ENCODE results near the gene TOP3A. TPM values are rescaled to one million over a fixed set of nuclear protein-coding genes. Genes with fewer than 3 reads are reported as not detected.

The TOP3A gene
- total RNA-seq, 3 donors from 2014 or later (not counting 1 experiment from before 2014, with no cell fraction given) = 38.1 to 59.7 (median 53.2) TPM

DNA sequence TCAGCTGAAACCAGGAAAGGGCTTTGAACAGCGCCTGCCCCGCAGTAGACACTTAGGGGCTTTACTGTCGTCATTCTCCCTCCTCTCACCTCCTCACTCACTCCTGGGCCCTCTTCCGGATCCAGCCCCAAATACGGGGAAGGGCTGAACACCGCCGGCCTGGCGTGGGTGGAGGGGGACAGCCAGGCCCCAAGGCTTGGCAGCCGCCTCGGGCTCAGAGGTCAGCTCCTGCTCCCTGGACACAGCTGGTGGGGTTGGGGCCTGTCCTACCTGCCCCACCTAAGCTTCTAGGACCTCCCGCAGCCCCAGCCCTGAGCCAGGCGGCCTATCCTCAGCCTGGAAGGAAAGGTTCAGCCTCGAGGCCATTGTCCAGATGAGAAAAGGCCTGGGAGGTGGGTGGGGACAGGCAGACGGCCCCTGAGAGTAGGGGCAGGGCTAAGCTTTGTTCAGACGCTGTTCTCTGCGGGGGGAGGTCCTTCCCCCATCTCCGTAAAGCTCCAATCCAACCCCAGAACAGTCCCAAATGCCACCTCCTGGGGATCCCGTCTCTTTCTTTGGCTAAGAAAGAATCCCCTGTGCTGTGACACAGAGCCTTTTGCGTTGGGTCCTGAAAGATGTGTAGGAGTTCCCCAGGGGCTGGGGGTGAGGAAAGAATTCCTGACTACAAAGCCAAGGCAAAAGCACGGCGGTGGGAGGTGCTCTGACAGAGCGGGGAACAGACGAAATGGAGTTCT is 90.2 kb downstream of the TOP3A start:
- peak overlapping the region; percentile 20 for H3K4me3 ChIP-seq (ENCODE audit: low read length)
- Mint-ChIP-seq H3K4me3 (peak overlapping the region; percentile 53), H3K27me3 (ENCODE audit: low read depth in 2 of 2) (no peaks in the 10 kb centered on the region), H3K4me1 (peaks cover 27 to 28% of the 10 kb centered on the region in 2 donors), H3K27ac (peak overlapping the region; percentile 31 to 82), H3K36me3 (no peaks in the 10 kb centered on the region), H3K9me3 (no peaks in the 10 kb centered on the region)
- intact Hi-C loops (cut with micrococcal nuclease) = loop anchor here (1.0 kb wide), 1 partner anchor 91 kb away; the partner anchor contains the start of gene SMCR8
- 68% methylated on average over 23 of the region's 23 CpGs for WGBS (ENCODE audit: insufficient coverage)
- H3K4me1 ChIP-seq (ENCODE audit: control insufficient read depth, insufficient read depth, low read length) = peaks cover 19% of the 10 kb centered on the region
- ATAC-seq (no peak), DNase-seq (no peak)
- TF ChIP-seq, protein P1, sequence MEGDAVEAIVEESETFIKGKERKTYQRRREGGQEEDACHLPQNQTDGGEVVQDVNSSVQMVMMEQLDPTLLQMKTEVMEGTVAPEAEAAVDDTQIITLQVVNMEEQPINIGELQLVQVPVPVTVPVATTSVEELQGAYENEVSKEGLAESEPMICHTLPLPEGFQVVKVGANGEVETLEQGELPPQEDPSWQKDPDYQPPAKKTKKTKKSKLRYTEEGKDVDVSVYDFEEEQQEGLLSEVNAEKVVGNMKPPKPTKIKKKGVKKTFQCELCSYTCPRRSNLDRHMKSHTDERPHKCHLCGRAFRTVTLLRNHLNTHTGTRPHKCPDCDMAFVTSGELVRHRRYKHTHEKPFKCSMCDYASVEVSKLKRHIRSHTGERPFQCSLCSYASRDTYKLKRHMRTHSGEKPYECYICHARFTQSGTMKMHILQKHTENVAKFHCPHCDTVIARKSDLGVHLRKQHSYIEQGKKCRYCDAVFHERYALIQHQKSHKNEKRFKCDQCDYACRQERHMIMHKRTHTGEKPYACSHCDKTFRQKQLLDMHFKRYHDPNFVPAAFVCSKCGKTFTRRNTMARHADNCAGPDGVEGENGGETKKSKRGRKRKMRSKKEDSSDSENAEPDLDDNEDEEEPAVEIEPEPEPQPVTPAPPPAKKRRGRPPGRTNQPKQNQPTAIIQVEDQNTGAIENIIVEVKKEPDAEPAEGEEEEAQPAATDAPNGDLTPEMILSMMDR (IDR thresholded peaks at IDR 0.05) = no peak
- no peaks in the 10 kb centered on the region for H3K36me3 ChIP-seq (ENCODE audit: control insufficient read depth, insufficient read depth, low read length)
- no peaks in the 10 kb centered on the region for H3K27me3 ChIP-seq (ENCODE audit: control insufficient read depth, insufficient read depth, low read length)
- no peaks in the 10 kb centered on the region for H3K9me3 ChIP-seq (ENCODE audit: control insufficient read depth, insufficient read depth, low read length)
- H3K27ac ChIP-seq (ENCODE audit: low read length) = peak overlapping the region; percentile 49

DNA sequence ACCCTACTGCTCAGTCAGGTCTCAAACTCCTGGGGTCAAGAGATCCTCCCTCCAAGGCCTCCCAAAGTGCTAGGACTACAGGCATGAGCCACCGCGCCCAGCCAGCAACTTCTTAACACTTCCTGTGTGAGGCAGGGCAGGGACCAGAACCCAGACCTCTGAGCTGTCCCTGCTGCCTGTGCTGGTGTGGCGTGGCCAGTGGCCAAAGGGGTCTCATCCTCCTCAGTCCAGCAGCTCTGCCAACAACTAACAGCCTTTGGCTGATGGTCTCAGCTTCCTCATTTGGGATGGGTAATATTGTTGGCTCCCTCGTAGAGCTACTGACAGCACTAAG is 90.8 kb downstream of the TOP3A start:
- whole genome bisulfite sequencing (ENCODE audit: insufficient coverage) = 83% methylated on average over 4 of the region's 4 CpGs
- Histone ChIP-seq H3K4me1 (ENCODE audit: control insufficient read depth, insufficient read depth, low read length) (peaks cover 19% of the 10 kb centered on the region), H3K27ac (ENCODE audit: low read length) (no peak overlapping the region), H3K27me3 (ENCODE audit: control insufficient read depth, insufficient read depth, low read length) (no peaks in the 10 kb centered on the region), H3K36me3 (ENCODE audit: control insufficient read depth, insufficient read depth, low read length) (no peaks in the 10 kb centered on the region), H3K4me3 (ENCODE audit: low read length) (no peak overlapping the region), H3K9me3 (ENCODE audit: control insufficient read depth, insufficient read depth, low read length) (no peaks in the 10 kb centered on the region)
- Mint-ChIP-seq H3K9me3 (no peaks in the 10 kb centered on the region), H3K27ac (no peak overlapping the region), H3K36me3 (no peaks in the 10 kb centered on the region), H3K27me3 (ENCODE audit: low read depth in 2 of 2) (no peaks in the 10 kb centered on the region), H3K4me3 (no peak overlapping the region), H3K4me1 (peaks cover 27 to 32% of the 10 kb centered on the region in 2 donors)
- intact Hi-C loops (cut with micrococcal nuclease) = no loop called here
- ATAC-seq = no peak
- TF ChIP-seq, protein P1 (IDR thresholded peaks at IDR 0.05) = no peak
- no peak for DNase-seq

Other genes with a start within 250 kb of the TOP3A start
- 10 to 100 TPM; 53.3 to 69.2 (median 62.7) TPM for gene DRG2, start 227.0 kb downstream of the TOP3A start, total RNA-seq
- 1 to 10 TPM; 1.6 to 2.0 (median 1.8) TPM for gene MYO15A, start 206.2 kb downstream of the TOP3A start, total RNA-seq
- gene ALKBH5, start 131.2 kb downstream of the TOP3A start, total RNA-seq = 100 to 1,000 TPM in 1 of 3 donors, 10 to 100 TPM in 2; 95.6 to 114 (median 96.7) TPM
- 10 to 100 TPM; 19.7 to 26.2 (median 25.8) TPM for gene LLGL1, start 89.4 kb downstream of the TOP3A start, total RNA-seq
- 100 to 1,000 TPM; 286 to 342 (median 327) TPM for gene FLII, start 56.3 kb downstream of the TOP3A start, total RNA-seq
- 10 to 100 TPM; 10.6 to 12.8 (median 11.3) TPM for gene MIEF2, start 54.3 kb downstream of the TOP3A start, total RNA-seq
- gene SMCR8, start 299 bp upstream of the TOP3A start, total RNA-seq = 10 to 100 TPM; 33.5 to 48.5 (median 39.2) TPM
- 10 to 100 TPM in 2 of 3 donors, 1 to 10 TPM in 1; 8.8 to 19.2 (median 17.3) TPM for gene SHMT1, start 48.6 kb upstream of the TOP3A start, total RNA-seq
- gene EVPLL, start 62.8 kb upstream of the TOP3A start, total RNA-seq = under 1 TPM in 1 of 3 donors, not detected in 2; 0.28 TPM
- 100 to 1,000 TPM in 1 of 3 donors, 10 to 100 TPM in 2; 42.1 to 118 (median 56.8) TPM for gene LGALS9C, start 161.8 kb upstream of the TOP3A start, total RNA-seq

Data from natural killer cell (primary cell).